Activated CD4-positive, alpha-beta T cell treated with anti-CD3 and anti-CD28 coated beads for 48 hours (primary cell): ENCODE measurements around the gene AGBL4.
A peak's percentile ranks its signal among the peaks of the same experiment; 100 is the strongest.
"Not testable (repeated sequence)": the region's sequence is repeated elsewhere in the genome, so short reads cannot be mapped to it uniquely, and the experiment has no call there.

Experiments
- DNase-seq: peaks from one replicate; pipeline ENCODE4 v3.0.0-alpha.2; 2020

Gene AGBL4

DNA sequence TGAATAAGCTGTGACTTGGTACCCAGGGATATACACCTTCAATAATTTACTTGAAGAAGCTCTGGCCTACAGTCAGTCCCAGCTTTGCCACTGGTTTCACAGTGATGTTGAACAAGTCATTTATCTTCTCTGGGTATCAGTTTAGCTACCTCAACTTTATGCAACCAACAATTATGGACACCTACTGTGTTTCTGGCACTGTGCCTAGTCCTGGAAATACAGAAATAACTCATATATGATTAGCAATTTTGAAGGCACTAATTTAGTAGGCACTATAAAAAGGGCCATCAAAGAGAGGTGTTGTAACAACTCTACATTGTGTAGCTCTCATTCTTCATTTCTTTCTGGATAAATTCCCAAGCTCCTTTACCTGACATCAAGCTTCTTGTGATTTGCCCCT, 1463.2 kb downstream of the AGBL4 start:
- DNase-seq = no peak

DNA sequence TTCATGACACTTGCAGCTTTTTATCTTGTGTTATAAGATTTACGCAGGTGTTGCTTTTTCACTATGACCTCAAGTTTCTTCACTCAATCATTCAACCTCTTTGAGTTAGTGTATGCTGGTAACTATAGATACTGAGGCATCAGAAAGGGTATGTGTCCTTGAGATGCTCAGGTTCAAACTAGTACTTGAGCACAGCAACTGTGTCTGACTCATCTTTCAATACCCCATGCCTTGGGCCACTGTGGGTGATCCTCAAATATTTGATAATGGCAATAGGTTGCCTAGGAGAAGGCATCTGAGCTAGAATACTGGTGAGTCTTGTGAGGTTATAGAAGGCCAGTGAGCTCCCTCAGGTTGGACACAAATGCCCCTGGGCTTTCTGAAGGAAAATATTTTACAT, 1463.6 kb downstream of the AGBL4 start:
- DNase-seq = no peak

- DNase-seq = no peak
Measured at GRCh38 chr1:48558366-48558765, 1465.4 kb downstream of the AGBL4 start.

- no peak for DNase-seq
Measured at GRCh38 chr1:48556186-48556850, 1467.4 kb downstream of the AGBL4 start.

DNA sequence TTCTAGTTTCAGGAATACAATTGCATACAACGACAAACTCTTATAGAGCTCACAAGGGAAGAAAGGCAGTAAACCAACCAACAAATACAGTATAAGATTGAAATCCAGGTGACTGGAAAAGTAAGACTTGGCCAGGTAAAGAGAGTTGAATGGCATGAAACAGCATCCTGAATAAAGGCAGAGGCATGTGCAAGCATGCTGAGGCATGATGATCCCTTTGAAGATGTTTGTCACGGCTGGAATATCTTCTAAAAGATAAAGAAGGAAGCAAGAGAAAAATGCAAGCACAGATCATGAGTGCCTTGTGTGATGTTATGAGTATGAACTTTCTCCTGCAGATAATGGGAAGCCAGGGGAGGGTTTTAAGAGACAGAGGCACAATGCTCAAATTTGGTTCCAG, 1468.5 kb downstream of the AGBL4 start:
- no peak for DNase-seq

DNA sequence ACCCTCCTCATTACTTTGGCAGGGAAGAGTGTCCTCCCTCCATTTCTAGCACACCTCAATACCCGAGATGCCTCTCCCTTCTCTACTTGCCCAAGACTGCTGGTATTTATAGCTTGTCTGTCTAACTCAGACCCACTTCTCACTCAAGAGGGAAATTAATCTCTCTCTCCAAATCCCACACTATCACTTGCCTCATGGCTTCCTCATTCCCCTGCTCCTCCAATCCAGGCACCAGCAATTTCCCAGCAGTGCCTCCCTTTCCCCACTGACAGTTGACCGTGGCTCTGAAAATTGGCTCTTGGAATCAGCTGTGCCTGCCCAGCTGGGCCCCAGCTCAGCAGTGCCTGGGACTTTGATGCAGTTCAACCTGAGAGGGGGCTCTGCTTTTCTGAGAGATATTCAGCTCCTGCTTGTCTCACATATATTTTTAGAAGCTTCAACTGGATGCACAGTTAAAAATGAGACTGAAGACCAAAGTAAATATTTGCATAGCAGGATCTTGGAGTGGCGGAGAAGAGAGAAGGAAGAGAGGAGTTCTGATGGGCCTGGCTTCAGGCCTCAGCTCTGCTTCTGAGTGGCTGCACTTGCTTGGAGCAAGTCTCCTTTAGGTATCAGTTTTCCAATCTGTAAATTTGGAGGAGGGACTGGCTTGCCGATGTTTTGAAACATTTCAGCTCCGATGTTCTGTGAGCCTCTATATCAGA, 1470.7 kb downstream of the AGBL4 start:
- no peak for DNase-seq

- DNase-seq = peak; percentile 5
Measured at GRCh38 chr1:48552420-48552819, 1471.3 kb downstream of the AGBL4 start.

GRCh38 chr1:48548985-48549384, 1474.8 kb downstream of the AGBL4 start:
- DNase-seq = no peak

GRCh38 chr1:48547561-48548220, 1476.1 kb downstream of the AGBL4 start:
- DNase-seq = no peak

DNA sequence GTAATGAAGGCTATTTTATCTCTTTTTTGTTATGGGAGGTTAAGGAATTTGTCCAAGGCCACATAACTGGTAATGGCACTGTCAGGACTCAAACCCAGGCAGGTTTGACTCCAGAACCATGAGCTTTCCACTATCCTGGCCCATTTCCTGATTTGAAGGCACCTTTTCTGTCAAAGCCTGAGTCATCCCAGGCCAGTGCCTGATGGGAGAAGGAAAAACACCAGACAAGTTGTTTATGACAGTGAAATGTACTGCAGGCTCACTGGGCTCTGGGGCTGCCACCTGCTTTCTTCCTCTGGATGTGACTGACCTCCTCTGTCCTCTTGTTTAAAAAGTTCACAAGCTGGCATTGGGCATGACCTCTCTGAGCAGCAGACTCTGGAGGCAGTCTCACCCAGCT, 1479.9 kb downstream of the AGBL4 start:
- no peak for DNase-seq

DNA sequence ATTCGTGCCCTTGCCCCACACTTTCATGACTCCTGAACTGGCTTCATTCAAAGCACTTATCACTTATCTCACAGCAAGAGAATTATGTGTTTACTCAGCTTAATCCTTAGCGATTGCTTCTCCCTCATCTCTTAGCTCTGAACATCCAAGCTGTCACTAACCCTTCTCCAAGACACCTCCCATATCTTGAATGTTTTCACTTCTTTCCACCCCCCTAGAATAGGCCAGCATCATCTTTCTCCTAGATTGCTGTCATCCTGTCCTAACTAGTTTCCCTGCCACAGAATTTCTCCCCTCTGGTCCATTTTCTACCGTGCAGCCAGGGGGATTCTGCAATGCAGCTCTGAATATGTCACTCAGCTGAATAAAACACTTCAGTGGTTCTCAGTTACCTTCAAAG, 1483.2 kb downstream of the AGBL4 start:
- DNase-seq = no peak

GRCh38 chr1:48536477-48536876, 1487.3 kb downstream of the AGBL4 start:
- no peak for DNase-seq

DNA sequence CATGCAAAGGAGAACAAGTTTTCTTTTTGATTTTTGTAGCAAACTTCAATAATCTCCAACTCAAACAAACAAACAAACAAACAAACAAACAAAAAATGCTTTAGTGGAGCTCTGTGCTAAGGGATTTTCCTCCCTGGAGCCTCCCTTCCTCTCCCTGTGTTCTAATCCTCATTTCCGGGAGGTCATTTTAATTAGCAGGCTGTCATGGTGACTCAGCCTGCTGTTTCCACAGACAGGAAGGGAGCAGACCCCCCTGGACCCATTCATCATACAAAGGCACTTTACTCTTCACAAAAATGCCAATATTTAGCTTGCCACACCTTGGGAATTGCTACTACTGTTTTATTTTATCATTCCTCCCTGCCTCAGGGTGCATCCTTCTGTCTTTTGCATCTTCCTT, 1490.8 kb downstream of the AGBL4 start:
- DNase-seq = no peak

DNA sequence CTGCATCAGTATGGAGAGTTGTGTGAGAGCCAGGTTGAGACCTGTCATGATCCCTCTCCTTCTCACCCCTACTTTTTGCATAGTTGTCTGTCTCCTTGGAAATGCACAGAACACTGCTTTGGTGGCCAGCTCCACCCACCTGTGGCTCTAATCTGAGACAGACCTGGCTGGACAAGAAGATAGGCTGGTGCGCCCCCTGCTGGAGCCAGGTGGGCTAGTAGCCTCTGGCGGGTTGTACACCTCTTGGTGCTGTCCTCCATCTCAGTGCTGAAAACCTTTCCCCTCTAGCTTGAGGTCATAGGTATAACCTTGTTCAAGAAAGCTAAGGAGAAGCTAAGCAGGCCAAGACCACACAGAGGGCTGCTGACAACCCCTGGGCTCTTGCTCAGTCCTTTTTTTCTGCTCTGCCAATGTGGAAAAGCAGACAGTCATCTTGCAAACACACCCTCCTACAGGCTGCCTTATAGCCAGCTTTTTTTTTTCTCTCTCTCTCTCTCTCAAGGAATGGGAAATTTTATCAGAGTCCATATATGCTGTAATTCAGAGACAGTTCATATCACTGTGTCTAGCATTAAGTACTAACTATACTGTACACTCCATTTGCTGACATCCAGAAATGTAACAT, 1492.9 kb downstream of the AGBL4 start:
- DNase-seq = peak; percentile 73

DNA sequence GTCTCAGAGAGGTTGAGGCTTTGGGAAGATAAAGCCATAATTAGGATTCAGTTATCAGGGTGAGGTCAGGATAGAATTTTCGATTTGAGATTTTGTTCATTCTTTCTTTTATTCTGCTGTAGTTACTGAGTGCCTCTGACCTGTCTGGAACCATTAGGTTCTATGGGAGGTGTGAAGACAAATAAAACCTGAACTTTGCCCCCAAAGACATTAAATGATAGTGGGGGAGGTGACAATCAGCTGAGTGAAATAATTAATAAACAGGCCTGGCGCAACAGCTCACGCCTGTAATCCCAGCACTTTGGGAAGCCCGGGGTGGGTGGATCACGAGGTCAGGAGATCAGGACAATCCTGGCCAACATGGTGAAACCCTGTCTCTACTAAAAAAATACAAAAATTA, 1496.7 kb downstream of the AGBL4 start:
- DNase-seq = no peak

- no peak for DNase-seq
Measured at GRCh38 chr1:48526008-48526710, 1497.6 kb downstream of the AGBL4 start.

GRCh38 chr1:48524892-48525467, 1498.8 kb downstream of the AGBL4 start:
- no peak for DNase-seq

- no peak for DNase-seq
Measured at GRCh38 chr1:48523558-48523957, 1500.2 kb downstream of the AGBL4 start.

GRCh38 chr1:48519896-48520295, 1503.9 kb downstream of the AGBL4 start:
- DNase-seq = not testable (repeated sequence)

DNA sequence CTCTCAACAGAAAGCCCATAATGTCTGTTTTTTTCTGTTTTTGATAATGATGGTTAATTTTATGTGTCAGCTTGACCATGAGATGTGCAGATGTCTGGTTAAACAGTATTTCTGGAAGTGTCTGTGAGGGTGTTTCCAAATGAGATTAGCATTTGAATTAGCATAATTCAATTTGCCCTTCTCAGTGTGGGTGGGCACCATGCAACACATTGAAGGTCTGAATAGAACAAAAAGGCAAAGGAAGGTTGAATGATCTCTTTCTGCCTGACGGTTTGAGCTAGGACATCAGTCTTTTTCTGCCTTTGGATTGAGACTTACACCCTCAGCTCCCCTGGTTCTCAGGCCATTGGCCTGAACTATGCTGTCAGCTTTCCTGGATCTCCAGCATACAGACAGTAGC, 1516.9 kb downstream of the AGBL4 start:
- no peak for DNase-seq

GRCh38 chr1:48500541-48501450, 1523.0 kb downstream of the AGBL4 start:
- DNase-seq = no peak
